Heart left ventricle (tissue), 16 donors: Measurements from ENCODE around the gene CTXN1. TPM values are rescaled to one million over a fixed set of nuclear protein-coding genes. Genes with fewer than 3 reads are reported as not detected.

Experiments used
- ATAC-seq, 4 donors: fragments of 200-7000 bp; cut with Tn5 transposase; one replicate each; pipeline ENCODE4 v1.9.1; 2020 to 2022; ENCODE audit warnings: moderate library complexity in 4 of 4, mild to moderate bottlenecking in 3 of 4, moderate number of reproducible peaks in 1 of 4
- DNase-seq, 5 donors: peaks; one replicate each; pipeline ENCODE4 v3.0.0-alpha.2; 2020
- H3K27ac ChIP-seq, 12 donors: fragments of 200-600 bp; sonication (generic) in 4 of 12; one replicate each; pipeline versions ENCODE4 v1.5.0 to v1.8.0; 2016 to 2022; ENCODE audit warnings: mild to moderate bottlenecking in 2 of 12
- H3K27me3 ChIP-seq, 9 donors: fragments of 200-600 bp; sonication (generic) in 2 of 9; one replicate each; pipeline versions ENCODE4 v1.5.1 to v1.8.0; 2016 to 2022; ENCODE audit warnings: mild to moderate bottlenecking in 3 of 9
- H3K36me3 ChIP-seq, 9 donors: fragments of 200-600 bp; sonication (generic) in 2 of 9; one replicate each; pipeline versions ENCODE4 v1.5.0 to v1.8.0; 2018 to 2022; ENCODE audit warnings: mild to moderate bottlenecking in 2 of 9
- H3K4me1 ChIP-seq, 12 donors: fragments of 200-600 bp; sonication (generic) in 4 of 12; one replicate each; pipeline versions ENCODE4 v1.5.0 to v1.8.0; 2016 to 2022; ENCODE audit warnings: mild to moderate bottlenecking in 3 of 12
- H3K4me3 ChIP-seq, 12 donors: fragments of 200-600 bp; sonication (generic) in 4 of 12; one replicate each; pipeline versions ENCODE4 v1.5.0 to v1.8.0; 2017 to 2022; ENCODE audit warnings: mild to moderate bottlenecking in 9 of 12, moderate library complexity in 4 of 12
- H3K9me3 ChIP-seq, 12 donors: fragments of 200-600 bp; sonication (generic) in 4 of 12; one replicate each; pipeline versions ENCODE4 v1.5.0 to v1.8.0; 2016 to 2022; ENCODE audit warnings: mild to moderate bottlenecking in 1 of 12
- CTCF ChIP-seq, 12 donors: fragments of 200-600 bp; sonication (generic) in 4 of 12; IDR thresholded peaks; one replicate each; pipeline versions ENCODE4 v1.5.0 to v1.8.0; 2018 to 2022; ENCODE audit warnings: antibody characterized with exemption in 12 of 12, mild to moderate bottlenecking in 5 of 12
- POLR2A ChIP-seq, 2 donors: fragments of 450-650 bp; IDR thresholded peaks; one replicate each; pipeline ENCODE4 v1.6.1; 2017; ENCODE audit warnings: antibody characterized with exemption in 2 of 2, mild to moderate bottlenecking in 2 of 2, moderate library complexity in 2 of 2
- WGBS, 4 donors: extraction: QIAGEN DNeasy Blood & Tissue Kit in 2 of 4; methylation state at CpG; one replicate each; pipeline versions ENCODE4 v1.1.5 to v1.1.7; 2013 to 2018; 5-methylcytosine and 5-hydroxymethylcytosine counted together
- intact Hi-C, 10 donors: fragments of 100-400 bp; cut with DNase I; formaldehyde crosslinking; loops; one replicate each; pipeline versions ENCODE4 v1.11.1 to v1.14.2; 2022
- long read RNA-seq, 3 donors: library from polyadenylated mRNA; unstranded; transcript quantifications; one replicate each; pipeline ENCODE4 v2.0.0, GENCODE V29; 2020 to 2021
- polyA plus RNA-seq, 2 donors: library from polyadenylated mRNA; stranded (reverse); fragments of 200-250 nt; gene quantifications; one replicate each; pipeline ENCODE4 v1.2.3, GENCODE V29; 2013
- total RNA-seq, 9 donors: library from RNA; depleted of rRNA in 2 of 9; stranded (reverse); fragments of >200 nt in 2 of 9; fragmentation: NEBNext Ultra II Directional in 3 of 9; extraction: Animal tissue kit (Norgen Biotek cat#: 25700) in 3 of 9; gene quantifications; one replicate each; pipeline versions ENCODE4 v1.1.0 to v1.2.4, GENCODE V29; 2016 to 2023
- donor health status: ischemic (EF 13 %, LVEDD 7.1; RV severe dilation, severe dysfunction).
- donor health status: healthy with polysubstance abuse.
- donor health status: DM: no; HTN: yes; CAD: no.
- donor health status: DM: no; HTN: no; CAD: no.
- donor health status: ischemic (EF 25% LVEDD 6.9; RV normal size, moderate dysfunction).
- donor health status: ischemic (EF 25% LVEDD 5.7; RV mildly dilated, moderate dysfunction).
- donor health status: healthy.
- donor health status: DM: yes; HTN: yes; CAD: no.
- donor health status: ischemic (EF 35%, LVEDD 5.7; RV mildly dilated, moderate dysfunction).
- donor health status: nonischemic (EF 11% LVEDD 7.7; RV severe dilation, severe dysfunction).
- donor health status: DM: yes; HTN: yes; CAD: no.
- donor health status: PGD.
- donor health status: ischemic (EF 29% LVEDD 5.4; RV normal size, mild dysfunction).
- donor health status: nonischemic (EF 23%, LVEDD 6.1; RV moderate dilation, normal function).

Gene CTXN1
- total RNA-seq (1 to 10 TPM in 2 of 9 donors, under 1 TPM in 5, not detected in 2; 0.21 to 3.3 (median 0.32) TPM), polyA plus RNA-seq (under 1 TPM in 1 of 2 donors, not detected in 1; 0.87 TPM)
- long read RNA-seq, donor 1, partial matches to known transcripts = 0 of 1 reads
- long read RNA-seq, donor 1, other reads (novel, unspliced or antisense) = 0 of 1 reads
- long read RNA-seq, donor 2 = 0 reads
- long read RNA-seq, donor 3 = 0 reads

DNA sequence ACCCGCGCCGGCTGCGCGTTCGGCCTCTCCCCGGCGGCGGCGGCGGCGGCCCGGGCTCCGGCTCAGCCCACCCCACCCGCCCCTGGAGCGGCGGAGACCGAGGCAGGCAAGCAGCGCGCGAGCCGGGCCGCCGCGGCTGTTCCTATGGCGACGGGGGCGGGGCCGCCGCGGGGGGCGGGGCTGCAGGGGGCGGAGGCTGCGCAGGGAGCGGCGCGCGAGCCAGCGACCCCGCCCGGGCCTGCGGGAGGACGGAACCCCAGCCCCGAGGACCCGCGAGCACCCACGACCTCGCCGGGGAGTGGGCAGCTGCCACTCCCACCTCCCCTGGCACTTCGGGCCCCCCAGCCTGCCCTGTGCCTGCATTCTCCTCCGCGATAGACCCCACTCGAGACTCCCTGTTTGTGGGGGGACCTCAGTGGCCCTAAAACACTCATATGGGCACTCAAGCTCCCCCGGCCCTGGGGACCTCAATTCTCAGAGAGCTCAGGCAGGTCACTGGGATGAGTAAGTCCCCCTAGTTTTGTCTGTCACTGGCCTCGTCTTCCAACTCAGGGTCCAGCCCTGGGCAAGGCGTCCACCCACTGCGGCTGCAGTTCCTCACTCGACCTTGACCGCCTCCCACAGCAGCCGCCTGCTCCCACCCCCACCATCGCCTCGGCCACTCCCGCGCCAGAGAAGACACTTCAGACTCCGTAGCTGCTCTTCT, at the start of gene CTXN1:
CTXN1 (minus strand) TSS at position 115 of the 706 bp plus-strand sequence. CDS start 597 bp downstream, outside the sequence.
- Histone ChIP-seq H3K27me3 (no peaks in the 10 kb centered on the region), H3K9me3 (no peaks in the 10 kb centered on the region), H3K27ac (peak within 1 kb of the TSS in 2 of 12 donors; percentile 49 to 96), H3K36me3 (peaks cover 0 to 40% (median 27%) of the 10 kb centered on the region in 9 donors), H3K4me3 (peak within 1 kb of the TSS; percentile 17 to 70 (median 46)), H3K4me1 (peaks cover 8 to 59% (median 35%) of the 10 kb centered on the region in 12 donors)
- TF ChIP-seq CTCF (IDR thresholded peaks at IDR 0.05) = no peak
- no peak for TF ChIP-seq POLR2A (IDR thresholded peaks at IDR 0.05)
- WGBS, 4 donors = 12 to 54% (median 29%) methylated on average over 15 to 65 of the region's 65 CpGs
- intact Hi-C loops = loop anchor here in 1 of 10 donors (5.0 kb wide), 1 partner anchor 74 kb away; no protein-coding TSS in a partner anchor
- ATAC-seq = peak in 3 of 4 donors; percentile 16 to 53 (median 33)
- DNase-seq = peak; percentile 66 to 86 (median 69)

GRCh38 chr19:7975037-7975436, 49.1 kb upstream of the CTXN1 start:
- H3K4me3 ChIP-seq = no peak overlapping the region
- TF ChIP-seq CTCF (IDR thresholded peaks at IDR 0.05) (no peak), POLR2A (IDR thresholded peaks at IDR 0.05) (no peak)
- H3K36me3 ChIP-seq = peaks cover 0 to 80% (median 58%) of the 10 kb centered on the region in 9 donors
- no peaks in the 10 kb centered on the region for H3K9me3 ChIP-seq
- WGBS, 4 donors = 56 to 81% (median 67%) methylated on average over 3 to 7 of the region's 7 CpGs
- DNase-seq (peak; percentile 45 to 71 (median 64)), ATAC-seq (peak; percentile 39 to 57 (median 52))
- H3K4me1 ChIP-seq = peaks cover 0 to 44% (median 9%) of the 10 kb centered on the region in 12 donors
- peak overlapping the region in 4 of 12 donors; percentile 45 to 80 (median 67) for H3K27ac ChIP-seq
- intact Hi-C loops = loop anchor here in 1 of 10 donors (10.0 kb wide), 1 partner anchor 280 kb away; no protein-coding TSS in a partner anchor
- no peaks in the 10 kb centered on the region for H3K27me3 ChIP-seq

DNA sequence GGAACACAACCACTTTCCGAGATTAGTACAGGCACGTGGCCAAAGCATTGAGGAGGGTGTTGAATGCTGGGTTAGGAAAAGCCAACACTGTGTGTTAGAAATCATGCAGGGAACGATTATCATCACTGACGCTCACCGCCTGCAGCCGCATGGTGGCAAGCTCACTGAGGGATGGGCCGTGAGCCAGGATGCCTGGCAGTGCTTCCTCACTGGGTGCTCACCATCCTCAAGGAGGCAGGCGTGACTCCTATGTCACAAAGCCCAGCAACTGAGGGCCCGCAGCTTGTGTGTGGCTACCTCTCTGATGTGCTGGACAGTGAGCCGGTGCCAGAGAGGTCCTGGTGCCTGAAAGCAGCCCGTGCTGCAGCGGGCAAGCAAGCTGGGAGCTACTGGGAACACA, 47.9 kb upstream of the CTXN1 start:
- Histone ChIP-seq H3K4me3 (no peak overlapping the region), H3K4me1 (peaks cover 0 to 42% (median 9%) of the 10 kb centered on the region in 12 donors), H3K9me3 (no peaks in the 10 kb centered on the region), H3K27me3 (no peaks in the 10 kb centered on the region), H3K27ac (peak overlapping the region in 7 of 12 donors; percentile 6 to 80 (median 62)), H3K36me3 (peaks cover 0 to 79% (median 53%) of the 10 kb centered on the region in 9 donors)
- WGBS, 4 donors = 39 to 75% (median 59%) methylated on average over 9 to 12 of the region's 12 CpGs
- DNase-seq = peak; percentile 68 to 88 (median 83)
- ATAC-seq = peak; percentile 82 to 90 (median 86)
- intact Hi-C loops = loop anchor here in 2 of 10 donors (5.0 to 10.0 kb wide), 2 partner anchors 278 to 281 kb away; no protein-coding TSS in a partner anchor
- TF ChIP-seq POLR2A (IDR thresholded peaks at IDR 0.05) (no peak), CTCF (IDR thresholded peaks at IDR 0.05) (peak in 2 of 12 donors; percentile 20 to 21)
